Thoracic aorta (tissue), 2 donors: ENCODE measurements around the gene GNA14. TPM values are rescaled to one million over a fixed set of nuclear protein-coding genes. Genes with fewer than 3 reads are reported as not detected.
"Not testable (repeated sequence)": the region's sequence is repeated elsewhere in the genome, so short reads cannot be mapped to it uniquely, and the experiment has no call there.

Experiments
- ATAC-seq: fragments of 150-250 bp; one replicate; pipeline ENCODE4 v1.8.0; 2017; ENCODE audit warnings: low read depth; ENCODE audit not compliant: insufficient number of reproducible peaks, low FRiP score
- DNase-seq: peaks from one replicate; pipeline ENCODE4 v3.0.0-alpha.2; 2020; ENCODE audit warnings: low spot score
- H3K27ac ChIP-seq, 2 donors: fragments of 200-600 bp; sonication (generic); 1 replicate in 1 of 2; 2 replicates in 1 of 2; pipeline ENCODE4 v1.5.1; 2016; ENCODE audit warnings: mild to moderate bottlenecking in 2 of 2, moderate library complexity in 2 of 2
- H3K27me3 ChIP-seq: fragments of 200-600 bp; sonication (generic); replicated peaks from 2 replicates; pipeline ENCODE4 v1.6.0; 2016; ENCODE audit warnings: mild to moderate bottlenecking; ENCODE audit not compliant: insufficient read depth
- H3K36me3 ChIP-seq: fragments of 200-600 bp; sonication (generic); one replicate; pipeline ENCODE4 v1.5.1; 2016
- H3K4me1 ChIP-seq, 2 donors: fragments of 200-600 bp; sonication (generic); 1 replicate in 1 of 2; 2 replicates in 1 of 2; pipeline versions ENCODE4 v1.5.1 to v1.6.0; 2016; ENCODE audit warnings: low read depth in 2 of 2, mild to moderate bottlenecking in 1 of 2; ENCODE audit not compliant: control insufficient read depth in 1 of 2
- H3K4me3 ChIP-seq: fragments of 200-600 bp; sonication (generic); 2 replicates; pipeline ENCODE4 v1.5.1; 2016; ENCODE audit warnings: mild to moderate bottlenecking
- H3K9me3 ChIP-seq: fragments of 200-600 bp; sonication (generic); 2 replicates; pipeline ENCODE4 v1.5.1; 2016
- total RNA-seq, 2 donors: library from RNA; depleted of rRNA; stranded (reverse); fragments of >200 nt; gene quantifications; one replicate each; pipeline versions ENCODE4 v1.1.0 to v1.2.3, GENCODE V29; 2016
- TF ChIP-seq, protein P1 (sequence below): fragments of 200-600 bp; sonication (generic); IDR thresholded peaks from one replicate; pipeline ENCODE4 v1.5.1; 2019; ENCODE audit warnings: antibody characterized with exemption

The GNA14 gene
- total RNA-seq, 2 donors from 2014 or later = 5.8 to 8.4 TPM

GRCh38 chr9:77640741-77641580, 7.2 kb downstream of the GNA14 start:
- Histone ChIP-seq H3K36me3 (no peaks in the 10 kb centered on the region), H3K4me1 (no peaks in the 10 kb centered on the region), H3K4me3 (no peak overlapping the region), H3K27me3 (no peaks in the 10 kb centered on the region), H3K9me3 (no peaks in the 10 kb centered on the region), H3K27ac (no peak overlapping the region)
- ATAC-seq = no peak
- no peak for DNase-seq
- TF ChIP-seq, protein P1, sequence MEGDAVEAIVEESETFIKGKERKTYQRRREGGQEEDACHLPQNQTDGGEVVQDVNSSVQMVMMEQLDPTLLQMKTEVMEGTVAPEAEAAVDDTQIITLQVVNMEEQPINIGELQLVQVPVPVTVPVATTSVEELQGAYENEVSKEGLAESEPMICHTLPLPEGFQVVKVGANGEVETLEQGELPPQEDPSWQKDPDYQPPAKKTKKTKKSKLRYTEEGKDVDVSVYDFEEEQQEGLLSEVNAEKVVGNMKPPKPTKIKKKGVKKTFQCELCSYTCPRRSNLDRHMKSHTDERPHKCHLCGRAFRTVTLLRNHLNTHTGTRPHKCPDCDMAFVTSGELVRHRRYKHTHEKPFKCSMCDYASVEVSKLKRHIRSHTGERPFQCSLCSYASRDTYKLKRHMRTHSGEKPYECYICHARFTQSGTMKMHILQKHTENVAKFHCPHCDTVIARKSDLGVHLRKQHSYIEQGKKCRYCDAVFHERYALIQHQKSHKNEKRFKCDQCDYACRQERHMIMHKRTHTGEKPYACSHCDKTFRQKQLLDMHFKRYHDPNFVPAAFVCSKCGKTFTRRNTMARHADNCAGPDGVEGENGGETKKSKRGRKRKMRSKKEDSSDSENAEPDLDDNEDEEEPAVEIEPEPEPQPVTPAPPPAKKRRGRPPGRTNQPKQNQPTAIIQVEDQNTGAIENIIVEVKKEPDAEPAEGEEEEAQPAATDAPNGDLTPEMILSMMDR = no peak

DNA sequence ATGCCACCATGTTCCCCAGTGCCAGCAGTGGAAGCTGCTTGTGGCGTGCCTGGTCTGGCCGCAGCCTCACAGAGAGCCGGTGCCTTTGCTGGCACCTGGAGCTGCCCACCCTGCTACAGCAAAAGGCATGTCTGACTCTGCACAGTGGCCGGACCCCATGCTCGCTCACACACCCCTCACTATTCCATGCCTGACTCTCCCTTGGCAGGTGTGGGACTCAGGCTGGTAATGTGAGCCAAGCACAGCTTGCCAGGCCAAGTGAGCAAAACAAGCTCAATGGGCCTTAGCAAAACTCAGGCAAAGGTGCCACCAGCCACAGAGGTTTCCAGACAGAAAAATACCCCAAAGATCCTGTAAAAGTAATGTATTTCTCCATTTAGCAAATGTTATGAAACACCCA, 15.5 kb downstream of the GNA14 start:
- Histone ChIP-seq H3K27ac (no peak overlapping the region), H3K4me3 (no peak overlapping the region), H3K4me1 (no peaks in the 10 kb centered on the region), H3K36me3 (no peaks in the 10 kb centered on the region), H3K27me3 (no peaks in the 10 kb centered on the region), H3K9me3 (peaks cover 5% of the 10 kb centered on the region)
- ATAC-seq (no peak), DNase-seq (no peak)
- TF ChIP-seq, protein P1 = no peak

DNA sequence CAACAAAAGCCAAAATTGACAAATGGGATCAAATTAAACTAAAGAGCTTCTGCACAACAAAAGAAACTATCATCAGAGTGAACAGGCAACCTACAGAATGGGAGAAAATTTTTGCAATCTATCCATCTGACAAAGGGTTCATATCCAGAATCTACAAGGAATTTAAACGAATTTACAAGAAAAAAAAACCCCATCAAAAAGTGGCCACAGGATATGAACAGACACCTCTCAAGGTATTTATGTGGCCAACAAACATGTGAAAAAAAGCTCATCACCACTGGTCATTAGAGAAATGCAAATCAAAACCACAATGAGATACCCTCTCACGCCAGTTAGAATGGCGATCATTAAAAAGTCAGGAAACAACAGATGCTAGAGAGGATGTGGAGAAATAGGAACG, 19.3 kb downstream of the GNA14 start:
- H3K27ac ChIP-seq, H3K9me3 ChIP-seq, DNase-seq, H3K4me3 ChIP-seq, H3K36me3 ChIP-seq, H3K4me1 ChIP-seq, H3K27me3 ChIP-seq, ATAC-seq: not testable (repeated sequence)

DNA sequence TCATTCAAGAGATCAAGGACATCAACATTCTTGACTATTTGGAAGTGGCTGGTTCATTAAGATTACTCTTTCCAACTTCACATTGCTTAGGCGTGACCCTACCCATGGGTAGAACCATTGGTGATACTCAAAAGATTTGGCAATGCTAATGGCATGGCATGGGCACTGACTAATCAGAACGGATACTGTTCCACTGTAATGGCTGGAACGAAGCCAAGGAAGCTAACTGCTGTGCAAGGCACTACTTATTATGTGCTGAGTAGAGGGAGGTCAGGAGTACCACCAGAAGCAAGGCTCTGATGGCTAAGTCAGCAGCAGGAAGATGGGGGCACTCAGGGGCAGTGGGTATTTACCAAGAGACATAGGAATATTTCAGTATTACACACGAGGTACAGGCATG, 31.9 kb downstream of the GNA14 start:
- Histone ChIP-seq H3K9me3 (no peaks in the 10 kb centered on the region), H3K4me1 (no peaks in the 10 kb centered on the region), H3K36me3 (no peaks in the 10 kb centered on the region), H3K27ac (no peak overlapping the region), H3K4me3 (no peak overlapping the region), H3K27me3 (no peaks in the 10 kb centered on the region)
- TF ChIP-seq, protein P1 = no peak
- DNase-seq (no peak), ATAC-seq (no peak)

- no peak for ATAC-seq
- TF ChIP-seq, protein P1 = no peak
- H3K4me3 ChIP-seq = no peak overlapping the region
Measured at GRCh38 chr9:77614645-77615044, 33.5 kb downstream of the GNA14 start.

More at GRCh38 chr9:77614645-77615044, 33.5 kb downstream of the GNA14 start:
- Histone ChIP-seq H3K27me3 (no peaks in the 10 kb centered on the region), H3K4me1 (no peaks in the 10 kb centered on the region), H3K27ac (no peak overlapping the region), H3K36me3 (no peaks in the 10 kb centered on the region), H3K9me3 (no peaks in the 10 kb centered on the region)
- DNase-seq = no peak
